Endothelial cell (in vitro differentiated cells): ENCODE data around the gene MPST. TPM values are rescaled to one million over a fixed set of nuclear protein-coding genes. Genes with fewer than 3 reads are reported as not detected.

ENCODE experiments used
- DNase-seq: peaks from one replicate; pipeline ENCODE4 v3.0.0; 2021; ENCODE audit warnings: low spot score
- H3K27ac Mint-ChIP-seq: one replicate; pipeline ENCODE4 v1.8.0; 2021; ENCODE audit warnings: mixed read lengths, inconsistent platforms; ENCODE audit not compliant: unreplicated experiment
- H3K27me3 Mint-ChIP-seq: one replicate; pipeline ENCODE4 v1.8.0; 2021; ENCODE audit warnings: mild to moderate bottlenecking, moderate library complexity, mixed read lengths, inconsistent platforms; ENCODE audit not compliant: unreplicated experiment
- H3K36me3 Mint-ChIP-seq: one replicate; pipeline ENCODE4 v1.8.0; 2021; ENCODE audit warnings: mild to moderate bottlenecking, low read depth, mixed read lengths, inconsistent platforms; ENCODE audit not compliant: unreplicated experiment
- H3K4me1 Mint-ChIP-seq: one replicate; pipeline ENCODE4 v1.8.0; 2021; ENCODE audit warnings: mild to moderate bottlenecking, mixed read lengths, inconsistent platforms; ENCODE audit not compliant: unreplicated experiment
- H3K4me3 Mint-ChIP-seq: one replicate; pipeline ENCODE4 v1.8.0; 2021; ENCODE audit warnings: mild to moderate bottlenecking, mixed read lengths, inconsistent platforms; ENCODE audit not compliant: unreplicated experiment
- H3K9me3 Mint-ChIP-seq: one replicate; pipeline ENCODE4 v1.8.0; 2021; ENCODE audit warnings: mixed read lengths, inconsistent platforms; ENCODE audit not compliant: unreplicated experiment
- CTCF ChIP-seq: fragments of 200-600 bp; sonication (generic); IDR thresholded peaks from one replicate; pipeline ENCODE4 v1.5.0; 2021; ENCODE audit warnings: antibody characterized with exemption; ENCODE audit not compliant: unreplicated experiment
- total RNA-seq: library from RNA; stranded (reverse); fragmentation: NEBNext Ultra II Directional; extraction: Animal tissue kit (Norgen Biotek cat#: 25700); gene quantifications from one replicate; pipeline ENCODE4 v1.2.1, GENCODE V29; 2021; ENCODE audit not compliant: unreplicated experiment

Gene MPST
- total RNA-seq, 1 donor from 2014 or later: 78.7 TPM

- no peak overlapping the region for H3K27ac Mint-ChIP-seq
- no peak for DNase-seq
Measured at GRCh38 chr22:37022483-37023337, 3.2 kb downstream of the MPST start.

GRCh38 chr22:37023743-37024338 is 4.3 kb downstream of the MPST start:
- H3K4me1 Mint-ChIP-seq: peaks cover 12% of the 10 kb centered on the region
- no peak for TF ChIP-seq CTCF
- H3K27ac Mint-ChIP-seq: no peak overlapping the region
- H3K4me3 Mint-ChIP-seq: peak overlapping the region; percentile 13
- no peaks in the 10 kb centered on the region for H3K9me3 Mint-ChIP-seq
- no peak for DNase-seq
- H3K27me3 Mint-ChIP-seq: no peaks in the 10 kb centered on the region
- H3K36me3 Mint-ChIP-seq: peaks cover 14% of the 10 kb centered on the region

More at GRCh38 chr22:37022483-37023337, 3.2 kb downstream of the MPST start:
- H3K36me3 Mint-ChIP-seq: peaks cover 14% of the 10 kb centered on the region
- H3K4me1 Mint-ChIP-seq: peaks cover 12% of the 10 kb centered on the region
- no peak for TF ChIP-seq CTCF
- peaks cover 2% of the 10 kb centered on the region for H3K27me3 Mint-ChIP-seq
- H3K9me3 Mint-ChIP-seq: no peaks in the 10 kb centered on the region
- no peak overlapping the region for H3K4me3 Mint-ChIP-seq

- peaks cover 14% of the 10 kb centered on the region for H3K36me3 Mint-ChIP-seq
- H3K4me3 Mint-ChIP-seq: peak overlapping the region; percentile 73
- H3K9me3 Mint-ChIP-seq: no peaks in the 10 kb centered on the region
- no peak for TF ChIP-seq CTCF
- H3K4me1 Mint-ChIP-seq: peaks cover 12% of the 10 kb centered on the region
- no peaks in the 10 kb centered on the region for H3K27me3 Mint-ChIP-seq
- no peak for DNase-seq
- no peak overlapping the region for H3K27ac Mint-ChIP-seq
Measured at GRCh38 chr22:37024339-37025157, 5.0 kb downstream of the MPST start.

DNA sequence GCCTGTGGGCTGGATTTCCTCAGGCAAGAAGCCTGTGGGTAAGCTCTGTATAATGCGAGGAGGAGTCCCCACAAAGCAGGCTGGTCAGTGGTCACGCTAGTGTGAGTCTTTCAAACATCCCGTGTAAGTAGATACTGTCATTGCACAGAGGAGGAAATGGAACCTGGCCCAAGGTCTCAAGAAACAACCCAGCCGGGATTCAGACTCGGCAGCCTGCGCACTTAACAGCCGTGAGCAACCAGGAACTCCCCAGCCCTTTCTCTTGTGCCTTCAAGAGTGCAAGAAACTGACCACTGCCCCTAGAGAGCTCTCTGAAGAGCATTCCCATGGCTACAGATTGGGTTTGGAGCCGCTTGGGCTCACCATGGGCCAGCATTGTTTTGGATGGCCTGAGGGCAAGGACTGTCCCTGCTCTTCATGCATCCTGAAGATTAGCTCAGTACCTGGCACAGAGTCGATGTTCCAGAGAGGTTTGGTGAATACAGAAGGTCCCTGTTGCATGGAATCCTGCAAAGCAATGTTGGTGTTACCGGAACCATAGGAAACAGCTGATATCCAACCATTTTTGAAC is 6.0 kb downstream of the MPST start:
- peaks cover 8% of the 10 kb centered on the region for H3K4me1 Mint-ChIP-seq
- peaks cover 14% of the 10 kb centered on the region for H3K36me3 Mint-ChIP-seq
- H3K27ac Mint-ChIP-seq: no peak overlapping the region
- no peaks in the 10 kb centered on the region for H3K9me3 Mint-ChIP-seq
- no peaks in the 10 kb centered on the region for H3K27me3 Mint-ChIP-seq
- H3K4me3 Mint-ChIP-seq: no peak overlapping the region
- no peak for TF ChIP-seq CTCF
- DNase-seq: no peak
